Stimulated activated CD4-positive, alpha-beta T cell treated with anti-CD3 and anti-CD28 coated beads, Interleukin-4, amount 100 ng/mL, for 1 hour (primary cell): Measurements from ENCODE around the gene INSR.
"Not testable (repeated sequence)": the region's sequence is repeated elsewhere in the genome, so short reads cannot be mapped to it uniquely, and the experiment has no call there.

Source experiments
- DNase-seq: peaks from one replicate; pipeline ENCODE4 v3.0.0-alpha.2; 2020

INSR gene

DNA sequence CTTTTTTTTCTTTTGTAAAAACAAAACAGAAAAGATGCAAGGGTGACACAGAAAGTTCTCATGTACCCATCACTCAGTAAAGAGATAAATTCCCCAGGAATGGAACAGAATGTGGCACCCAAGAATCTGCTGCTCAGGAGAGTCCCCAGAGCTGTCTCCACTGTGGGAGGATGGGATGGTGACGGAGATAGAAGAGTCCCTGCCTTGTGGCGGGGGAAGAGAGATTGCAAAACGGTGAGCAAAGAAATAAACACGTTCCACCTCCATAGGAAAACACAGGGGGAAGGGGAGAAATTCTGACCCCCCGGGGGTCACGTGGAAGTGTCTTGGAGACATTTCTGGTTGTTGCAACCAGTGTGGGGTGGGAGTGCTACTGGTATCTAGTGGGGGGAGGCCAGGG is 76.4 kb downstream of the INSR start:
- DNase-seq = no peak

- peak; percentile 35 for DNase-seq
Observed at GRCh38 chr19:7216373-7216902, 77.8 kb downstream of the INSR start.

GRCh38 chr19:7215176-7215575 is 79.0 kb downstream of the INSR start:
- DNase-seq = no peak

GRCh38 chr19:7214324-7215089 is 79.7 kb downstream of the INSR start:
- no peak for DNase-seq

DNA sequence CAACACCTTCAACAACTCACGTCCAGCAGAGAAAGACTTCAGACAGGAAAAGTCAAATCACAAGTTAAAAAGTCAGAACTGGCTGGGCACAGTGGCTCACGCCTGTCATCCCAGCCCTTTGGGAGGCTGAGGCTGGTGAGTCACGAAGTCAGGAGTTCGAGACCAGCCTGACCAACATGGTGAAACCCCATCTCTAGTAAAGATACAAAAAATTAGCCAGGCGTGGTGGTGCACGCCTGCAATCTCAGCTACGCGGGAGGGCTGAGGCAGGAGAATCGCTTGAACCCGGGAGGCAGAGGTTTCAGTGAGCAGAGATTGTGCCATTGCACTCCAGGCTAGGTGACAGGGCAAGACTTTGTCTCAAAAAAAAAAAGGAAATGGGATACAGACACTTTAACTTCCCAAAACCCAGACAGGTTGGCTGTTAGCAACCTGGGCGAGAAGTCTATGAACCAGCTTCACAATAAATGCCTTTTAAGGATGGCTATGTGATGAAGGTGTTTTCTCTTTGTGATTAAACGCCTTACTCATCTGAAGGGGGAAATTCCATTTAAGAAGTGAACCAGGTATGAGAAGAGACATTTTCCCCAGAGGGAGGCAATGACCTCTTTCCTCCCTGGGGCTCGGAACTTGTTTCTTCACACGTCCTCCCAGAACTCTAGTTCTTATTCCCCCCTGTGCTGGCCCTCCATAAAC is 80.4 kb downstream of the INSR start:
- no peak for DNase-seq

- no peak for DNase-seq
Observed at GRCh38 chr19:7211191-7211951, 82.8 kb downstream of the INSR start.

GRCh38 chr19:7210359-7210758 is 83.9 kb downstream of the INSR start:
- no peak for DNase-seq

- not testable (repeated sequence) for DNase-seq
Observed at GRCh38 chr19:7209597-7210325, 84.5 kb downstream of the INSR start.

GRCh38 chr19:7209036-7209435 is 85.2 kb downstream of the INSR start:
- not testable (repeated sequence) for DNase-seq

DNA sequence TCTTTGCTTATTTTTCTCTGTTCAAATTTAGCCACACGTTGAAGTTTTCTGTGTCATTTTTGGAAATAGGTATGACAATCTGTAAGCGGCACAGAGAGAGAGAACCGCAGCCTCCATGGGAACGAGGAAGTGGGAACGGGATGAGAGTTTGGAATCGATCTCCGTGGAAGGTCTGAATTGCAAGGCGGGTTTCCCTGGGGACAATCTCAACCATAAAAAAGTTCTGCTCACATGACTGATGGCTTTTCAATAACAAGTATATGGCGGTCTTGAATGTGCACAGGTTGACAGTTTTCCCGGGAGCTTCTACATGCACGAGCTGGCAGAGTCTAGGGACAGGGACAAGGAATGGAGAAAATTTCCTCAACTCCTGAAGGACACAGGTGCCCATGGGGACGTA is 90.9 kb downstream of the INSR start:
- DNase-seq = no peak

GRCh38 chr19:7202888-7203287 is 91.3 kb downstream of the INSR start:
- DNase-seq = no peak

DNA sequence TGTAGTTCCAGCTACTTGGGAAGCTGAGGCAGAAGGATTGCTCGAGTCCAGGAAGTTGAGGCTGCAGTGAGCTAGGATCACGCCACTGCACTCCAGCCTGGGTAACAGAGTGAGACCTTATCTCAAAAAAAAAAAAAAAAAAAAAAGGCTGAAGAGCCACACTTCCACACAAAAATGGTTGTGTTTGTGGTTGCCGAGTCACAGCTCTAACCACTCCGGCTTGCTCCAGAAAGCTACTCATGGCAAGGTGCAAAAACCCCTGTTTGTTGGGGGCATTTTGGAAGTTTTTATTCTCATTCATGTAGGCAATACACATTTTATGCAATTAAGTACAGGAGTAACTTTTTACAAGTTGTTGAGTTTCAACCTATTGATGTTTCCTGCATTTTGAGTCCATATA is 93.5 kb downstream of the INSR start:
- DNase-seq = no peak

DNA sequence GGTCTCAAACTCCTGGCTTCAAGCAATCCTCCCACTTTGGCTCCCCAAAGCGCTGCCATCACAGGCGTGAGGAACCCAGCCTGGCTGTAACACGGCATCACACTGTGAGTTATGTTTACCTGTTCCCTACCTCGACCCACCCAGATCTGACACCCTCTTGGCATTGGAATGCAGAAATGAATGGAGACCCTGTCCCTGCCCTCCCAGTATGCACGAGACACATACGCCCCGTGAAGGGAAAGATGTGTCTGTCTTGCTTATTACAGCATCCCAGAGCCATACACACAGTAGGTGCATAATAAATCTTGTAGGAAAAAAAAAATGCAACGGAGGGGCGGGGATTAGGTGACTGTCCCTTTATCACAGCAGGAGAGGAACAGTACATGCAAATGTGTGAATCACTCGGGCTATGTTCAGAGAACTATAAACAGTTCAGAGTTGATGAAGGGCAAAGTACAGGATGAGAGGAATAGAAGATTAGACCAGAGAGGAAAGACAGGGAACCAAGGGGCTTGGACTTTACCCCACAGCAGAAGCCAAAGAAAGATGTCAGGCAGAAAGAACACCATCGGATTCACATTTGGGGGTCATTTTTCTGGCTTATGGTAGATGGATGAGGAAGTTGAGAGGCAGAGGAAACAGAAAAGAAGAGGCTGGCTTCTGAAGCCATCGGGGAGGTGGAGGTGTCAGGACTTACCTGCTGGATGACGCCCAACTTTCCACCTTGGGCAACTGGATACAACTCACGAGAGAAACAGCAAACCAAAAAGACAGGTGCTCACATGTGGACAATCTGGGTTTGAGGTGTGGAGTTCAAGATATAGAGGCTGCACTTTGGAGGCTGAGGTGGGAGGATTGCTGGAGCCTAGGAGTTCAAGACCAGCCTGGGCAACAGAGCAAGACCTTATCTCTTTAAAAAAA is 94.3 kb downstream of the INSR start:
- DNase-seq = no peak

GRCh38 chr19:7197760-7198696 is 96.2 kb downstream of the INSR start:
- DNase-seq = peak; percentile 89

DNA sequence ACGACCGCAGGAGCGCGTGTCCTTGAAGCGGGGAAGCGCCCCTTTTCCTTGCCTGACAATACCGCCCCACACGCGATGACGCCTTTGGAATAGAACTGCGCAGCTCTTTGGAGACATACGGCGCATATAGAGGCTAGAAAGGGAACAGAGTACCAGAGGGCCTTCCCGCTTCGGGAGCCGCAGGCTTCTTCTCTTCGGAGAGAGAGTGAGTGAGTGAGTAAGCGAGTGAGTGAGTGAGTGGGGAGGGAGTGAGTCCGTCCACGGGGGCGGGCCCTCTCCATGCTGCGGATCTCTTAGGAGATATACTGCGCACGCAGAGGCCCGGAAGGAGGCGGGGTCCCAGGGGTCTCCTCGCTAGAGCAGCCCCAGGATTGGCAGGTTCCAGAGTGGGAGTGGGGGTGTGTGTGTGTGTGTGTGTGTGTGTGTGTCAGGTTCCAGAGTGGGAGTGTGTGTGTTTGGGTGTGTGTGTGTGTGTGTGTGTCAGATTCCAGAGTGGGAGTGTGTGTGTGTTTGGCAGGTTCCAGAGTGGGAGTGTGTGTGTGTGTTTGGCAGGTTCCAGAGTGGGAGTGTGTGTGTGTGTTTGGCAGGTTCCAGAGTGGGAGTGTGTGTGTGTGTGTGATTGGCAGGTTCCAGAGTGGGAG is 97.0 kb downstream of the INSR start:
- DNase-seq = peak; percentile 89

- peak; percentile 6 for DNase-seq
Observed at GRCh38 chr19:7196763-7197118, 97.5 kb downstream of the INSR start.

DNA sequence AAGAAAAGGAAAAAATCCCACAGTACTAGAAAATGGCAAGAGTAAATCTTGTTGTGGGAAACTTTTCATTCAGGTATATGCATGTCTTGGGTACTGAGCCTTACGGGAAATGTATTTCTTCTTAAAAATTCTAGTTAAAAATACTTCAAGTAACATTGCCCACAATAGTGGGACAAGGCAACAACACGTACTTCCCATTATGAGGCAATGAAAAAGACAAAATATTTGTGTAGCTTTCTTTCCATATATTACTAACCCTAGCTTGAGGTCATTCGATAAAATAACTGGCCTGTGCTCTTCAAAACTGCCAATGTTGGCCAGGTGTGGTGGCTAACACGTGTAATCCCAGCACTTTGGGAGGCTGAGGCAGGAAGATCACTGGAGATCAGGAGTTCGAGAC is 99.2 kb downstream of the INSR start:
- no peak for DNase-seq

DNA sequence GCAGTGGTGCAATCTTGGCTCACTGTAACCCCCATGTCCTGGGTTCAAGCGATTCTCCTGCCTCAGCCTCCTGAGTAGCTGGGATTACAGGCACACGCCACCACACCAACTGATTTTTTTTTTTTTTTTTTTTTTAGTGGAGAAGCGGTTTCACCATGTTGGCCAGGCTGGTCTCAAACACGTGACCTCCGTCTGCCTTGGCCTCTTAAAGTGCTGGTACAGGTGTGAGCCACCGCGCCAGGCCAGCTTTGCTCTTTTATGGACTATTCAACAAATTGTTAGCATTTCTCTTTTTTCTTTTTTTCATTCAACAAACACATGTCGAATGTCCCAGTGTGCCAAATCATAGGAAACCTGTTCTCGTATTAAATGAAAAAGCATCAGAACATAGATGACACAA is 99.6 kb downstream of the INSR start:
- no peak for DNase-seq

DNA sequence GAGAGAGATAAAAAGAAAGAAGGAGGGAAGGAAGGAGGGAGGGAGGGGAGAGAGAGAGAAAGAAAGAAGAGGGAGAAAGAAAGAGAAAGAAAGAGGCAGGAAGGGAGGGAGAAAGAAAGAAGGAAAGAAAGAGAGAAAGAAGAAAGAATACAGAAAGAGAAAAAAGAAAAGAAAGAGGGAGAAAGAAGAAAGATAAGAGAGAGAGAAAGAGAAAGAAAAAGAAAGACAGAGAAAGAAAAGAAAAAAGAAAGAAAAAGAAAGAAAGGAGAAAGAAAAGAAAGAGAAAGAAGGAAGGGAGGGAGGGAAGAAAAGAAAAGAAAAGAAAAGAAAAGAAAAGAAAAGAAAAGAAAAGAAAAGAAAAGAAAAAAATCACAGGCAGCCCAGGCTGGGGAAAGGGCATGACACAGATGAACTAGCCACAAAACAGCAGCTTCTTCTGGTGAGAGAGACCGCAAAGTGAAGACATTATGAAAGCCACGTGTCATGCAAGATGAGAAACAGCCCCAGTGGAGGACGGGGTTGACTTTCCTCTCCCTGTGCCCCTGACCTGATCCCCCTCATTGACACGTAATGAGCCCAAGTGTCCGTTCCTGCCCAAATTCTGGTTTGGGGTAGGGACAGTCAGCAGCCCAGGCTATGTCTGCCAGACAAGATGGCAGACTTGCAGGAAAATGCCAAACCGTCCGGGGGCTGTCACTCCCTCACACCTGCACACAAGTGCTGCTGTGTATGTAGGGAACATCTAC is 102.1 kb downstream of the INSR start:
- DNase-seq = peak; percentile 12
